Erythroblast (primary cell): ENCODE measurements around the gene BCL2.

Experiments used
- GATA1 ChIP-seq: IDR thresholded peaks from 2 replicates; pipeline ENCODE4 v1.6.1; 2011; ENCODE audit warnings: low read depth, mild to moderate bottlenecking, control low read depth, low read length, moderate library complexity
- POLR2A ChIP-seq: IDR thresholded peaks from 2 replicates; pipeline ENCODE4 v1.6.1; 2011; ENCODE audit warnings: mild to moderate bottlenecking, low read length

- TF ChIP-seq POLR2A (no peak), GATA1 (no peak)
Measured at GRCh38 chr18:63253014-63253413, 66.6 kb downstream of the BCL2 start.
